Glutamatergic neuron (in vitro differentiated cells): Measurements from ENCODE around the gene RICTOR. TPM values are rescaled to one million over a fixed set of nuclear protein-coding genes. Genes with fewer than 3 reads are reported as not detected.

ENCODE experiments used
- DNase-seq: peaks from one replicate; pipeline ENCODE4 v3.0.0; 2022
- H3K27ac Mint-ChIP-seq: one replicate; pipeline ENCODE4 v1.8.0; 2020; ENCODE audit warnings: mild to moderate bottlenecking, mixed read lengths, inconsistent platforms; ENCODE audit not compliant: unreplicated experiment
- H3K27me3 Mint-ChIP-seq: one replicate; pipeline ENCODE4 v1.8.0; 2020; ENCODE audit warnings: mild to moderate bottlenecking, moderate library complexity, mixed read lengths, inconsistent platforms; ENCODE audit not compliant: unreplicated experiment
- H3K36me3 Mint-ChIP-seq: one replicate; pipeline ENCODE4 v1.8.0; 2020; ENCODE audit warnings: mild to moderate bottlenecking, mixed read lengths, inconsistent platforms; ENCODE audit not compliant: unreplicated experiment
- H3K4me1 Mint-ChIP-seq: one replicate; pipeline ENCODE4 v1.8.0; 2020; ENCODE audit warnings: mild to moderate bottlenecking, low read depth, mixed read lengths, inconsistent platforms; ENCODE audit not compliant: unreplicated experiment
- H3K4me3 Mint-ChIP-seq: one replicate; pipeline ENCODE4 v1.8.0; 2020; ENCODE audit warnings: mild to moderate bottlenecking, mixed read lengths, inconsistent platforms; ENCODE audit not compliant: unreplicated experiment
- H3K9me3 Mint-ChIP-seq: one replicate; pipeline ENCODE4 v1.8.0; 2020; ENCODE audit warnings: mild to moderate bottlenecking, moderate library complexity, mixed read lengths, inconsistent platforms; ENCODE audit not compliant: unreplicated experiment
- total RNA-seq: library from RNA; stranded (reverse); fragmentation: NEBNext Ultra II Directional; extraction: Animal tissue kit (Norgen Biotek cat#: 25700); gene quantifications from one replicate; pipeline ENCODE4 v1.2.1, GENCODE V29; 2021; ENCODE audit not compliant: unreplicated experiment
- TF ChIP-seq, protein P1 (sequence below): fragments of 200-600 bp; sonication (generic); IDR thresholded peaks from one replicate; pipeline ENCODE4 v1.5.0; 2021; ENCODE audit not compliant: partially characterized antibody, unreplicated experiment

The RICTOR gene
- total RNA-seq, 1 donor from 2014 or later, result 39.3 TPM

DNA sequence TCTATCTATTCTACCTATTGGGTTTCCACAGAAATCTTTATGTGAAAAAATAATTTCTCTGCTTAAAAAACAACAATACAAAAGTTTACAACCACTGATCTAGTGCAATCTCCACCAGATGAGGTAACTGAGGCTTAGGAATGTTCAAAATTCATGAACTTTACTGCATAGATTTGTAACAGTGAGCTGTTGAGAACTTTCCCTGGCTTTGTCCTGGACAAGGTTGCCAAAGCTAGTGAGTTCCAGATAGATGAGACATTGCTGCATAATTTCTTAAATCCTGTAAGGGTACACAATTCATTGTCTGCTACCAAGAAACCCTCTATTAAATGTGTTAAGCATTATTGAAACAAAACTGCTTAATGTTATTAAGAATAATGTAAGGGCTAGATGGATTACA lies 125.7 kb downstream of the RICTOR start:
- Mint-ChIP-seq H3K27ac (no peak overlapping the region), H3K4me1 (no peaks in the 10 kb centered on the region), H3K9me3 (no peaks in the 10 kb centered on the region), H3K4me3 (no peak overlapping the region), H3K27me3 (no peaks in the 10 kb centered on the region), H3K36me3 (no peaks in the 10 kb centered on the region)
- TF ChIP-seq, protein P1, sequence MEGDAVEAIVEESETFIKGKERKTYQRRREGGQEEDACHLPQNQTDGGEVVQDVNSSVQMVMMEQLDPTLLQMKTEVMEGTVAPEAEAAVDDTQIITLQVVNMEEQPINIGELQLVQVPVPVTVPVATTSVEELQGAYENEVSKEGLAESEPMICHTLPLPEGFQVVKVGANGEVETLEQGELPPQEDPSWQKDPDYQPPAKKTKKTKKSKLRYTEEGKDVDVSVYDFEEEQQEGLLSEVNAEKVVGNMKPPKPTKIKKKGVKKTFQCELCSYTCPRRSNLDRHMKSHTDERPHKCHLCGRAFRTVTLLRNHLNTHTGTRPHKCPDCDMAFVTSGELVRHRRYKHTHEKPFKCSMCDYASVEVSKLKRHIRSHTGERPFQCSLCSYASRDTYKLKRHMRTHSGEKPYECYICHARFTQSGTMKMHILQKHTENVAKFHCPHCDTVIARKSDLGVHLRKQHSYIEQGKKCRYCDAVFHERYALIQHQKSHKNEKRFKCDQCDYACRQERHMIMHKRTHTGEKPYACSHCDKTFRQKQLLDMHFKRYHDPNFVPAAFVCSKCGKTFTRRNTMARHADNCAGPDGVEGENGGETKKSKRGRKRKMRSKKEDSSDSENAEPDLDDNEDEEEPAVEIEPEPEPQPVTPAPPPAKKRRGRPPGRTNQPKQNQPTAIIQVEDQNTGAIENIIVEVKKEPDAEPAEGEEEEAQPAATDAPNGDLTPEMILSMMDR, result no peak
- no peak for DNase-seq

DNA sequence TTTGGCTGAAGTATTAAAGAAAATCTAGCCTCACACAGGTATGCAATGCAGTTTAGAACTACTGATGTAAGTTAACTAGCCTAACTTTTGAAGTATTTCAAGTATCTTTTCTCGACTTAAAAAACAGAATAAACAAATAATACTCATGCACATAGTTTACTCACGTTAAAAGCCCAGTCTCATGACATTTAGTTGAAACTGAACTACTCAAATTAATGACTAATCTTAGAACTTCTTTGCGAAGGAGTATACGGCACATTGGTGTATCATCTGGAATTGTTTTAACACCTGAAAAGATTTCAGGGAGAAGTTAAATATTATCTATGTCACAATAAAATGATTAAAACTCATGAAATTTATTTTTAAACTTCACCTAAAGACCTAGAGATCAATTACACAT lies 129.9 kb downstream of the RICTOR start:
- H3K9me3 Mint-ChIP-seq, result no peaks in the 10 kb centered on the region
- no peaks in the 10 kb centered on the region for H3K36me3 Mint-ChIP-seq
- TF ChIP-seq, protein P1, result no peak
- DNase-seq, result no peak
- H3K4me3 Mint-ChIP-seq, result no peak overlapping the region
- no peaks in the 10 kb centered on the region for H3K4me1 Mint-ChIP-seq
- no peaks in the 10 kb centered on the region for H3K27me3 Mint-ChIP-seq
- no peak overlapping the region for H3K27ac Mint-ChIP-seq

DNA sequence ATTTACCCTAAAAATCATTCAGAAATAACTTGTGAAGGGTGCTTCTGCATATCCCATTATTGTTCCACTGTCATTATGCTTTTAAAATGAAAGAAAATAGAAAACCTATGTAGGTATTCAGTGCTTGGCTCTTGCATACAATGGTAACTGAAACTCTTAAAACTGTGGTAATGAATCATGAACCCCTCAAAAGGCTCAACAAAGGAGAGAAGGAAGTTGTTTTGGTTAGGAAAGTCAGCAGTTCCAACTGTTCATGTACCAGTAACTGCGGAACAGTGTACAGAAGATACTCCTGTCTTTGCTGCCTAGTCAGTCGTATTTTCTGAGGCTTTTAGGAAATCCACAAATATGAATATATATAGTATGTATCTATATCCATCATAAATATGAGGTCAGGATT lies 132.3 kb downstream of the RICTOR start:
- H3K4me1 Mint-ChIP-seq, result no peaks in the 10 kb centered on the region
- H3K27ac Mint-ChIP-seq, result no peak overlapping the region
- H3K4me3 Mint-ChIP-seq, result no peak overlapping the region
- no peaks in the 10 kb centered on the region for H3K9me3 Mint-ChIP-seq
- TF ChIP-seq, protein P1, result no peak
- H3K27me3 Mint-ChIP-seq, result no peaks in the 10 kb centered on the region
- no peak for DNase-seq
- H3K36me3 Mint-ChIP-seq, result no peaks in the 10 kb centered on the region

DNA sequence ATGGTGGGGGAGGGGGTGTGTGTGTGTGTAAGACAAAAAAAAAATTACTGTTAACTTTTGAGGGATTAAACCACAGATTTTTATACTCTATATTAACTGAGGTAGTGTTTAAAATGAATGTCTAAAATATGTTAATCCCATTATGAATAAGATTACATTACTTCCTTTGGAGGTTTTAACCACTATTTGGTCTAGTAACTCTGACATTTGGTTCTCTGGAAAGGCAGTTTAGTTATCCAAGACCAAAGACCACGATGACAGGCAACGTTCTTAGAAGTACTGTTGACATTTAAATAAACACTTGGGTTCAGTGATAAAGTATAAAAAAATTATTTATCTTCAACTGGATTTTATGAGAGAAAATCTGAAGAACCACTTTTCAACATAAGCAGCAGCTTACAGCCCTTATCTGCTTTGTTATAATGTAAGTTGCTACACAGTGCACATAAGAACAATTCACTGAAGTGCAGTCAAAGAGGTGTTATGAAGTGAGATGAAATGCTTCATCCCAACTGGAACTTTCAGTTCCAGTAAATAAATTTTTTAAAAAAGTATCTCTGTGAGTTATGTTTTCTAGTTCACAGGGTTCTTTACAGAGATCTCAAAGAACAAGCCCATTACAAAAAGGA lies 133.9 kb downstream of the RICTOR start:
- no peak for DNase-seq
- TF ChIP-seq, protein P1, result no peak
- Mint-ChIP-seq H3K9me3 (no peaks in the 10 kb centered on the region), H3K27me3 (no peaks in the 10 kb centered on the region), H3K36me3 (no peaks in the 10 kb centered on the region), H3K4me1 (no peaks in the 10 kb centered on the region), H3K27ac (no peak overlapping the region), H3K4me3 (no peak overlapping the region)

DNA sequence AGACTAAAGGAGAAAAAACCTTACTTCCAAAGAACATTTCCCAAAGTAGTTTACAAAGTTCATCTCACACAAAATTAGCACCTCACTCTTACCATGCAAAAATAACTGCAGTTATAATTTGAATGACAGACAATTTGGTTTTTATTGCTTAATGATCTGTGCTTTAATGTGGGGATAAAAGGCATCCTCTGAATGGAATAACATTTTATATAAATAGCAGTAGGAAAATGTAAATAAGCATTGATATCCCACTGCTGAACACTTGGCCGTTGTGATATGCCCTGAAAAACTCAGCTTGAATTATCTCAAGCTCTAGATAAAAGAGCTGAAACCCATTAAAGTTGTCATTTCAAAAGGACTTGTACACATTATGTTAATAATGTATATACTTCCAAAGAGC lies 135.2 kb downstream of the RICTOR start:
- H3K9me3 Mint-ChIP-seq, result no peaks in the 10 kb centered on the region
- H3K27ac Mint-ChIP-seq, result no peak overlapping the region
- no peaks in the 10 kb centered on the region for H3K27me3 Mint-ChIP-seq
- no peak for DNase-seq
- no peaks in the 10 kb centered on the region for H3K4me1 Mint-ChIP-seq
- no peaks in the 10 kb centered on the region for H3K36me3 Mint-ChIP-seq
- H3K4me3 Mint-ChIP-seq, result no peak overlapping the region
- TF ChIP-seq, protein P1, result no peak
